K562 (cell line): ENCODE data around the gene GPR3. TPM values are rescaled to one million over a fixed set of nuclear protein-coding genes. Genes with fewer than 3 reads are reported as not detected.

Experiments
- ATAC-seq: fragments of 200-7000 bp; cut with Tn5 transposase; 3 replicates; pipeline ENCODE4 v1.9.1; 2020; ENCODE audit warnings: moderate library complexity
- BruUV-seq: library from RNA; stranded (reverse); fragments of 400-500 nt; replicated peaks from 2 replicates; lab custom pipeline; 2021; lab: Mats Ljungman, UMichigan
- CTCF ChIA-PET: fragments of 300-600 bp; formaldehyde crosslinking; extraction: SDS; loops from one replicate; lab custom pipeline; 2021; ENCODE audit warnings: low intra/inter-chr PET ratio; lab: Yijun Ruan, JAX
- POLR2A ChIA-PET: fragments of 300-600, 350-650 bp; sonication (Branson Sonifier 250); formaldehyde crosslinking; extraction: SDS; loops from one replicate; lab custom pipeline; 2021; ENCODE audit warnings: antibody characterized with exemption, inconsistent platforms; lab: Yijun Ruan, JAX
- DNase-seq, 4 experiments: peaks; one replicate each; pipeline versions ENCODE4 v3.0.0 to v3.0.0-alpha.2; 2011 to 2018; ENCODE audit warnings: low spot score in 3 of 4, mixed read lengths in 3 of 4; ENCODE audit errors: extremely low read depth in 1 of 4
- FAIRE-seq: peaks from 2 replicates; lab custom pipeline; 2011; peaks lifted over from hg19 to GRCh38; lab: Jason Lieb, UNC
- H2AFZ ChIP-seq: 2 replicates; pipeline ENCODE4 v1.6.0; 2011; ENCODE audit warnings: low read depth, low read length, control low read depth, inconsistent platforms
- H3K27ac ChIP-seq: fragments of 200-600 bp; 3 replicates; pipeline ENCODE4 v1.8.0; 2011; ENCODE audit warnings: low read depth, mild to moderate bottlenecking, control low read depth, inconsistent platforms, low read length, moderate library complexity, mixed read lengths; ENCODE audit errors: extremely low read depth
- H3K27me3 ChIP-seq, 2 experiments: fragments of 300-600 bp in 1 of 2; 2 replicates in 1 of 2; 3 replicates in 1 of 2; pipeline versions ENCODE4 v1.6.0 to v1.8.0; 2011; ENCODE audit warnings: inconsistent platforms in 2 of 2, low read length in 2 of 2, mild to moderate bottlenecking in 1 of 2, mixed read lengths in 1 of 2, moderate library complexity in 1 of 2; ENCODE audit not compliant: control insufficient read depth in 2 of 2, insufficient read depth in 2 of 2
- H3K36me3 ChIP-seq: fragments of 300-600 bp; 3 replicates; pipeline ENCODE4 v1.8.0; 2011; ENCODE audit warnings: mild to moderate bottlenecking, low read length, inconsistent platforms; ENCODE audit not compliant: control insufficient read depth, insufficient read depth
- H3K4me1 ChIP-seq, 2 experiments: fragments of 200-600 bp in 1 of 2; replicated peaks in 1 of 2; 2 replicates in 1 of 2; 3 replicates in 1 of 2; pipeline versions ENCODE4 v1.5.1 to v1.8.0; 2011; ENCODE audit warnings: inconsistent platforms in 2 of 2, low read length in 2 of 2, mild to moderate bottlenecking in 1 of 2, mixed read lengths in 1 of 2, moderate library complexity in 1 of 2; ENCODE audit not compliant: control insufficient read depth in 2 of 2, insufficient read depth in 2 of 2
- H3K4me2 ChIP-seq: 2 replicates; pipeline ENCODE4 v1.6.1; 2011; ENCODE audit warnings: low read length, control low read depth, inconsistent platforms, mixed read lengths; ENCODE audit not compliant: insufficient read depth
- H3K4me3 ChIP-seq: fragments of 200-600 bp; sonication (generic), shearing (Covaris generic); 2 replicates; pipeline ENCODE4 v1.5.1; 2016; ENCODE audit warnings: control low read depth, inconsistent platforms
- H3K79me2 ChIP-seq: fragments of 200-600 bp; 3 replicates; pipeline ENCODE4 v1.8.0; 2011; ENCODE audit warnings: low read length, inconsistent platforms; ENCODE audit not compliant: control insufficient read depth, insufficient read depth
- H3K9ac ChIP-seq, 2 experiments: 2 replicates each; pipeline versions ENCODE4 v1.6.0 to v1.6.1; 2011; ENCODE audit warnings: low read depth in 2 of 2, low read length in 2 of 2, control low read depth in 1 of 2, inconsistent platforms in 1 of 2, mild to moderate bottlenecking in 1 of 2, mixed read lengths in 1 of 2; ENCODE audit not compliant: insufficient read depth in 1 of 2
- H3K9me1 ChIP-seq: one replicate; pipeline ENCODE4 v1.6.0; 2011; ENCODE audit warnings: inconsistent platforms, mild to moderate bottlenecking, low read length, moderate library complexity; ENCODE audit not compliant: control insufficient read depth, insufficient read depth
- H3K9me3 ChIP-seq: replicated peaks from 2 replicates; pipeline ENCODE4 v1.5.1; 2011; ENCODE audit warnings: low read depth, low read length, inconsistent platforms; ENCODE audit not compliant: control insufficient read depth, insufficient read depth
- H4K20me1 ChIP-seq: replicated peaks from 2 replicates; pipeline ENCODE4 v1.6.1; 2011; ENCODE audit warnings: low read length, inconsistent platforms, mixed read lengths; ENCODE audit not compliant: control insufficient read depth, insufficient read depth
- BHLHE40 ChIP-seq: IDR thresholded peaks from 2 replicates; pipeline ENCODE4 v1.6.1; 2011; ENCODE audit warnings: low read length, improper control_type of control experiment
- BRD4 ChIP-seq: fragments of 200-600 bp; sonication (generic); IDR thresholded peaks from 2 replicates; pipeline ENCODE4 v1.6.1; 2017; ENCODE audit warnings: inconsistent platforms
- CREB1 ChIP-seq, 2 experiments: sonication (generic) in 1 of 2; formaldehyde crosslinking in 1 of 2; IDR thresholded peaks; 2 replicates each; pipeline versions ENCODE4 v1.6.1 to v1.8.0; 2012 to 2022; ENCODE audit warnings: inconsistent platforms in 1 of 2, mild to moderate bottlenecking in 1 of 2, missing genetic modification reagents in 1 of 2, moderate library complexity in 1 of 2
- DNMT1 ChIP-seq: fragments of 450-650 bp; IDR thresholded peaks from 2 replicates; pipeline ENCODE4 v1.6.1; 2016; ENCODE audit warnings: antibody characterized with exemption, mild to moderate bottlenecking
- EP300 ChIP-seq: IDR thresholded peaks from 2 replicates; pipeline ENCODE4 v1.6.1; 2012; ENCODE audit warnings: low read length, improper control_type of control experiment
- ETS1 ChIP-seq: conservative IDR thresholded peaks from 2 replicates; pipeline ENCODE4 v1.6.1; 2011; ENCODE audit warnings: low read depth, mild to moderate bottlenecking, low read length; ENCODE audit not compliant: control insufficient read depth
- HDAC1 ChIP-seq, 2 experiments: fragments of 450-650 bp; IDR thresholded peaks; 2 replicates each; pipeline ENCODE4 v1.6.1; 2016 to 2017; ENCODE audit warnings: inconsistent platforms in 1 of 2, mild to moderate bottlenecking in 1 of 2, moderate library complexity in 1 of 2
- KLF13 ChIP-seq: fragments of 450-650 bp; IDR thresholded peaks from 2 replicates; pipeline ENCODE4 v1.6.1; 2016; ENCODE audit warnings: missing genetic modification characterization, low read depth, mild to moderate bottlenecking, missing compliant biosample characterization, moderate library complexity, borderline replicate concordance
- NONO ChIP-seq, 2 experiments: fragments of 200-400 bp in 1 of 2; fragments of 450-650 bp in 1 of 2; formaldehyde crosslinking in 1 of 2; IDR thresholded peaks; 2 replicates each; pipeline ENCODE4 v1.6.1; 2017; ENCODE audit warnings: low read depth in 2 of 2, mild to moderate bottlenecking in 2 of 2, moderate library complexity in 2 of 2, low read length in 1 of 2
- PHF8 ChIP-seq: fragments of 200-600 bp; sonication (generic); IDR thresholded peaks from 2 replicates; pipeline ENCODE4 v1.6.1; 2012; ENCODE audit warnings: mixed run types, mild to moderate bottlenecking, inconsistent platforms, low read length, moderate library complexity, borderline replicate concordance
- POLR2A ChIP-seq: fragments of 450-650 bp; conservative IDR thresholded peaks from 2 replicates; pipeline ENCODE4 v1.6.1; 2016
- PTTG1 ChIP-seq: fragments of 450-650 bp; IDR thresholded peaks from 2 replicates; pipeline ENCODE4 v1.6.1; 2016; ENCODE audit warnings: low read depth, mild to moderate bottlenecking, missing genetic modification characterization, missing compliant biosample characterization
- TAF9B ChIP-seq: fragments of 450-650 bp; IDR thresholded peaks from 2 replicates; pipeline ENCODE4 v1.6.1; 2018; ENCODE audit warnings: mild to moderate bottlenecking; ENCODE audit not compliant: partially characterized antibody
- TBP ChIP-seq: optimal IDR thresholded peaks from 2 replicates; pipeline ENCODE3; 2011; ENCODE audit warnings: low read depth, low read length, improper control_type of control experiment
- ZNF124 ChIP-seq: sonication (generic); formaldehyde crosslinking; IDR thresholded peaks from 2 replicates; pipeline ENCODE4 v1.8.1; 2022; ENCODE audit warnings: missing genetic modification reagents
- ZNF57 ChIP-seq: fragments of 450-650 bp; formaldehyde crosslinking; IDR thresholded peaks from 2 replicates; pipeline ENCODE4 v1.4.0; 2020; ENCODE audit warnings: mild to moderate bottlenecking, moderate library complexity
- ZNF717 ChIP-seq: fragments of 250-450 bp; sonication (Bioruptor Pico); IDR thresholded peaks from 2 replicates; pipeline ENCODE4 v1.5.0; 2021
- WGBS: fragments of 100-300 bp; shearing (Covaris generic); methylation state at CpG from one replicate; pipeline ENCODE4 v1.1.6; 2016; ENCODE audit warnings: low coverage, mixed read lengths; ENCODE audit not compliant: insufficient coverage; ENCODE audit errors: missing lambda C conversion rate; 5-methylcytosine and 5-hydroxymethylcytosine counted together
- in situ Hi-C: fragments of 300-500 bp; cut with MboI; formaldehyde crosslinking; loops from 4 replicates; pipeline ENCODE4 v1.15.0; 2018; ENCODE audit warnings: inconsistent platforms, mixed read lengths
- intact Hi-C: fragments of 100-400 bp; cut with micrococcal nuclease; formaldehyde crosslinking; loops from 2 replicates; pipeline ENCODE4 v1.14.2; 2022
- polyA plus RNA-seq, 8 experiments: library from polyadenylated mRNA; depleted of rRNA in 4 of 8; stranded (reverse) in 5 of 8; unstranded in 3 of 8; fragments of >200 nt; fragmentation: Nextera tagmentation in 2 of 8; fragmentation: Illumina TruSeq in 1 of 8; extraction: Ambion mirVana in 2 of 8; extraction: Trizol in 1 of 8; gene quantifications; 2 replicates each; pipeline versions ENCODE4 v1.2.1 to v1.2.3, GENCODE V29; 2011 to 2014; ENCODE audit warnings: inconsistent platforms in 1 of 8, missing spikeins in 1 of 8
- total RNA-seq, 7 experiments: library from RNA; depleted of rRNA in 6 of 7; stranded (reverse); fragments of >200 nt in 6 of 7; fragmentation: Illumina TruSeq in 2 of 7; extraction: Trizol in 2 of 7; gene quantifications; 2 replicates each; pipeline versions ENCODE4 v1.2.1 to v1.2.3, GENCODE V29; 2011 to 2021; ENCODE audit warnings: low replicate concordance in 1 of 7
- TF ChIP-seq, protein P1 (sequence below): fragments of 250-450 bp; sonication (Bioruptor Pico); IDR thresholded peaks from 2 replicates; pipeline ENCODE4 v1.8.0; 2021; ENCODE audit warnings: moderate library complexity, mild to moderate bottlenecking, inconsistent platforms
- TF ChIP-seq, protein P2 (sequence below), 2 experiments: fragments of 450-650 bp; conservative IDR thresholded peaks; 2 replicates each; pipeline ENCODE4 v1.6.1; 2017; ENCODE audit warnings: mild to moderate bottlenecking in 2 of 2, moderate library complexity in 2 of 2

GPR3 gene
- total and polyA plus RNA-seq, 9 of the 15 experiments (the other 6 are each of a cell fraction or from before 2014, with no cell fraction given) = 0.24 to 11.5 (median 3.7) TPM

GRCh38 chr1:27365372-27366112, 26.9 kb upstream of the GPR3 start:
- peak overlapping the region; percentile 85 to 91 for H3K9ac ChIP-seq
- peaks cover 20 to 57% of the 10 kb centered on the region in 2 experiments; a peak in 4 of 5 replicates for H3K4me1 ChIP-seq
- ChIA-PET CTCF (interaction anchor here (0.6 to 0.8 kb wide), 2 partner anchors 27 to 44 kb away, joined by 5 read pairs; partner anchors contain the start of genes GPR3 and TMEM222), POLR2A (interaction anchor here (0.5 to 3.3 kb wide), 25 partner anchors 8 to 1216 kb away, joined by 3 to 20 read pairs (median 4); partner anchors contain the start of genes CD164L2, FCN3 and SYTL1)
- H2AFZ ChIP-seq = peak overlapping the region; percentile 92
- H3K9me1 ChIP-seq = no peaks in the 10 kb centered on the region
- WGBS = 2% methylated on average over 35 of the region's 40 CpGs
- no peaks in the 10 kb centered on the region for H3K27me3 ChIP-seq
- H3K4me2 ChIP-seq = peak overlapping the region; percentile 84
- no peaks in the 10 kb centered on the region; the same call in 1 of the 2 replicates for H4K20me1 ChIP-seq
- H3K4me3 ChIP-seq = peak overlapping the region; percentile 82
- ATAC-seq = peak; percentile 84
- BruUV-seq = no TSS peak
- peak overlapping the region; percentile 78 for H3K27ac ChIP-seq
- intact Hi-C loops = loop anchor here (10.0 kb wide), 1 partner anchor 171 kb away; no protein-coding TSS in a partner anchor
- peak; percentile 78 for FAIRE-seq
- no peaks in the 10 kb centered on the region for H3K79me2 ChIP-seq
- in situ Hi-C loops = no loop called here
- no peaks in the 10 kb centered on the region for H3K36me3 ChIP-seq
- H3K9me3 ChIP-seq = no peaks in the 10 kb centered on the region
- DNase-seq = peak; percentile 93 to 97 (median 94)
- TF ChIP-seq, protein P1, sequence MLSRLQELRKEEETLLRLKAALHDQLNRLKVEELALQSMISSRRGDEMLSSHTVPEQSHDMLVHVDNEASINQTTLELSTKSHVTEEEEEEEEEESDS = no peak
- TF ChIP-seq ETS1 (no peak), DNMT1 (no peak), BHLHE40 (no peak), CREB1 (IDR thresholded peaks at IDR 0.05) (0 out of 2 replicates have a peak, but pooled peaks have one; percentile 18), CREB1 (CRISPR knock-in tag; IDR thresholded peaks at IDR 0.05) (0 out of 2 replicates have a peak, but pooled peaks have one; percentile 3), EP300 (peak; percentile 56), KLF13 (no peak), PTTG1 (tag) (no peak), TBP (peak; percentile 62), ZNF124 (CRISPR knock-in tag) (no peak), BRD4 (no peak), ZNF717 (no peak), PHF8 (no peak), NONO (IDR thresholded peaks at IDR 0.05; ENCODE audit: low read depth in 2 of 2, low read length in 1 of 2) (no peak), ZNF57 (CRISPR knock-in tag) (no peak), POLR2A (peak; percentile 76), TAF9B (no peak), HDAC1 (IDR thresholded peaks at IDR 0.05) (peak in 1 of 2 experiments; percentile 33; a peak in 1 of 4 replicates)
- TF ChIP-seq, protein P2, sequence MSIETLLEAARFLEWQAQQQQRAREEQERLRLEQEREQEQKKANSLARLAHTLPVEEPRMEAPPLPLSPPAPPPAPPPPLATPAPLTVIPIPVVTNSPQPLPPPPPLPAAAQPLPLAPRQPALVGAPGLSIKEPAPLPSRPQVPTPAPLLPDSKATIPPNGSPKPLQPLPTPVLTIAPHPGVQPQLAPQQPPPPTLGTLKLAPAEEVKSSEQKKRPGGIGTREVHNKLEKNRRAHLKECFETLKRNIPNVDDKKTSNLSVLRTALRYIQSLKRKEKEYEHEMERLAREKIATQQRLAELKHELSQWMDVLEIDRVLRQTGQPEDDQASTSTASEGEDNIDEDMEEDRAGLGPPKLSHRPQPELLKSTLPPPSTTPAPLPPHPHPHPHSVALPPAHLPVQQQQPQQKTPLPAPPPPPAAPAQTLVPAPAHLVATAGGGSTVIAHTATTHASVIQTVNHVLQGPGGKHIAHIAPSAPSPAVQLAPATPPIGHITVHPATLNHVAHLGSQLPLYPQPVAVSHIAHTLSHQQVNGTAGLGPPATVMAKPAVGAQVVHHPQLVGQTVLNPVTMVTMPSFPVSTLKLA (conservative IDR thresholded peaks at IDR 0.05) = peak in 1 of 2 experiments; percentile 56; a peak in 2 of 4 replicates
